Activated T-helper 1 cell treated with anti-CD3 and anti-CD28 coated beads, Interleukin-12 subunit alpha, Interleukin-12 subunit beta, Interleukin-2, Interleukin-4 antibody, amounts not matched to agents 30 ng/mL and 10 ng/mL and 1 ng/mL, durations not matched to agents 14 hours and 24 hours and 36 hours (primary cell): Measurements from ENCODE around the gene CHTF8. TPM values are rescaled to one million over a fixed set of nuclear protein-coding genes. Genes with fewer than 3 reads are reported as not detected.

Experiments used
- DNase-seq: peaks from one replicate; pipeline ENCODE4 v3.0.0; 2021; ENCODE audit warnings: low spot score
- H3K27ac Mint-ChIP-seq: one replicate; pipeline ENCODE4 v1.8.0; 2021; ENCODE audit warnings: mild to moderate bottlenecking, mixed read lengths
- H3K27me3 Mint-ChIP-seq: one replicate; pipeline ENCODE4 v1.8.0; 2022; ENCODE audit warnings: mild to moderate bottlenecking, moderate library complexity, mixed read lengths; ENCODE audit not compliant: insufficient read depth
- H3K36me3 Mint-ChIP-seq: one replicate; pipeline ENCODE4 v1.8.0; 2021; ENCODE audit warnings: low read depth, mixed read lengths
- H3K4me1 Mint-ChIP-seq: one replicate; pipeline ENCODE4 v1.8.0; 2021; ENCODE audit warnings: low read depth, mixed read lengths
- H3K4me3 Mint-ChIP-seq: one replicate; pipeline ENCODE4 v1.8.0; 2021; ENCODE audit warnings: mild to moderate bottlenecking, moderate library complexity, mixed read lengths
- H3K9me3 Mint-ChIP-seq: one replicate; pipeline ENCODE4 v1.8.0; 2021; ENCODE audit warnings: mixed read lengths
- intact Hi-C: fragments of 100-400 bp; cut with micrococcal nuclease; formaldehyde crosslinking; loops from one replicate; pipeline ENCODE4 v1.15.1; 2024
- total RNA-seq: library from RNA; stranded (reverse); gene quantifications from 2 replicates; pipeline ENCODE4 v1.2.3, GENCODE V29; 2022

CHTF8 gene
- total RNA-seq, 1 donor from 2014 or later, result 134 TPM

DNA sequence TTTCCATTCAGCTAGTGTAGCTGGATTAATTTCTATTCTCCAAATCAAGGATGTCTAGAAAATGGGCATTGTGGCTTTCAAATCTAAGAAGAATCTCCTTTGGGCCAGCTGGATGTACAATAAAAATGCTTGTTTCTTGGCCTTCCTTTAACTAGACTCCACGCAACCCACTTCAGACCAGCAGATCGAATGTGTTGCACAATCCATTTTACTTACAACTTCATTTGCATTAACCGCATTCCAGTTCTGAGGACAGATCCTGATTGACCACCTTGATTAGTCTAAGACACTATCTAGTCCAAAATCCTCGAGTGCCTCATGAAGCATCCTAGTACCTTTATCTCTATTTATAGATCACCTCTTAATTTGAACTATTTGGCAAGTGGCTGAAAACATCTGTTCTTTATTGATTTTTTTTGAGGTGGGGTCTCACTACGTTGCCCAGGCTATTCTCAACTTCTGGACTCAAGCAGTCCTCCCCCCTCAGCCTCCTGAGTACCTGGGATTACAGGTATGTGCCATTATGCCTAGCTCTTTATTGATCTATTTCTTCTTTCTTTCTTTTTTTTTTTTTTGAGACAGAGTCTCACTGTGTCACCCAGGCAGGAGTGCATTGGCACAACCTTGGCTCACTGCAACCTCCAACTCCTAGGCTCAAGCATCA is 47.2 kb downstream of the CHTF8 start:
- intact Hi-C loops, result no loop called here
- no peak for DNase-seq
- Mint-ChIP-seq H3K9me3 (no peaks in the 10 kb centered on the region), H3K27me3 (no peaks in the 10 kb centered on the region), H3K4me3 (no peak overlapping the region), H3K36me3 (no peaks in the 10 kb centered on the region), H3K27ac (no peak overlapping the region), H3K4me1 (peaks cover 6% of the 10 kb centered on the region)

DNA sequence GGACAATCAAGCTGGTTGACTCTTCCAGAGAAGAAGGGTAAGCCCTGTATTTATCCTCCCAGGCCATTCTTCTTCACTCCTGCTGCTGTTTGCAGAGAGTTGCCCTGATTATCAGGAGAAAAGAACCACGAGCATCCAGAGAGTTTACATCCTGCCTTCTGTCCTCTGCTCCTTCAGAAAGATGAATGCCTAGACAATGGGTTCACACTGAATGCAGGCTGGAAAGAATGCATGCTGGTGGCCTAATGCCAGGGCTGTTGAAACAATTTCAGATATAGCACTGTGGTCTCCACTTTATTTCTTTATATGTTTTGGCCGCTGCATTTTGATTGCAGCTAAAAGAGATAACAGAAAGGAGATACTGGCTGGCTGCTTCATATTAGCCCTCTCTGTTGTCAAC is 48.1 kb downstream of the CHTF8 start:
- no peak overlapping the region for H3K4me3 Mint-ChIP-seq
- no peak overlapping the region for H3K27ac Mint-ChIP-seq
- H3K27me3 Mint-ChIP-seq, result no peaks in the 10 kb centered on the region
- H3K36me3 Mint-ChIP-seq, result no peaks in the 10 kb centered on the region
- H3K4me1 Mint-ChIP-seq, result peaks cover 6% of the 10 kb centered on the region
- H3K9me3 Mint-ChIP-seq, result no peaks in the 10 kb centered on the region
- intact Hi-C loops, result no loop called here
- DNase-seq, result no peak

DNA sequence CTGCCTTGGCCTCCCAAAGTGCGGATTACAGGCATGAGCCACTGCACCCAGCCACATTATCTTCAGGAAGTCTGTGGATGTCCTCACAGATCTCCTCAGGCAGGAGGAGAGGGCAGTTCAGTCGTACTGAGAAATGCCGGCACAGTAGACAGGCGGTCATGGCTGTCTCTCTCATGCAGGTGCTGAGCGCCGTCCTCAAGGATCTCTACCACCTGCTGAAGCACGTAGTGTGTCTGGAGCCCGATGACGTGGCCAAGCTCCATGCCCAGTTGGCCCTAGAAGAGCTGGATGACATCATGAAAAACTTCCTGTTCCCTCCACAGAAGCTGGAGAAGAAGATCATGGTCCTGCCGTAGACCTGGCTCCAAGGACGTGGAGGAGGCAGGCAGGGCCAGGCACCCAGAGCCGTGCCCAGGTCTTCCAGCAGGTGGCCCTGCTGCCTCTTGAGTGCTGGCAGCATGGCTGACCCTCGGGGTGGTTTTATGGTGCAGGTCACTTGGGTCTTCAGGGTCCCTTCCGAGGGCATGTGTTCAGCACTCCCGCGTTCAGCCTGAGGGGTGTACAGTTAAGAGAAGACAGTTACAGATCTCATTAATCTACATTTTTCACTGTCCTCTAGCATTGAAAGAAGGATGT is 49.0 kb downstream of the CHTF8 start:
- H3K27ac Mint-ChIP-seq, result no peak overlapping the region
- H3K4me3 Mint-ChIP-seq, result no peak overlapping the region
- no peaks in the 10 kb centered on the region for H3K36me3 Mint-ChIP-seq
- H3K9me3 Mint-ChIP-seq, result no peaks in the 10 kb centered on the region
- H3K27me3 Mint-ChIP-seq, result no peaks in the 10 kb centered on the region
- H3K4me1 Mint-ChIP-seq, result no peaks in the 10 kb centered on the region
- DNase-seq, result no peak
- intact Hi-C loops, result no loop called here

DNA sequence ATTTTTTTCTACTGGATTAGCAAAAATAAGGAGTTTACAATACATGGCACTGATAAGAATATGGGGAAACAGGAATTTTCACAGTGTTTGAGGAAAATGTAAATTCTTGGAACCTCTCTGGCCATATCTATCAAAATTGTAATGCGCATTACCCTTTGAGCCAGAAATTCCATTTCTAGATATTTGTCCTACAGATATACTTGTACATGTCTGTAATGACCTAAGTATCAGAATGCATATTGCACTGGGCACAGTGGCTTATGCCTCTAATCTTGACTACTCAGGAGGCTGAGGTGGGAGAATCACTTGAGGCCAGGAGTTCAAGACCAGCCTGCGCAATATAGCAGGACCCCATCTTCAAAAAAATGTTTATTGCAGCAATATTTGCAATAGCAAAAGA is 52.7 kb downstream of the CHTF8 start:
- Mint-ChIP-seq H3K27ac (no peak overlapping the region), H3K36me3 (no peaks in the 10 kb centered on the region), H3K9me3 (no peaks in the 10 kb centered on the region), H3K27me3 (no peaks in the 10 kb centered on the region), H3K4me1 (no peaks in the 10 kb centered on the region), H3K4me3 (no peak overlapping the region)
- intact Hi-C loops, result no loop called here
- DNase-seq, result no peak

DNA sequence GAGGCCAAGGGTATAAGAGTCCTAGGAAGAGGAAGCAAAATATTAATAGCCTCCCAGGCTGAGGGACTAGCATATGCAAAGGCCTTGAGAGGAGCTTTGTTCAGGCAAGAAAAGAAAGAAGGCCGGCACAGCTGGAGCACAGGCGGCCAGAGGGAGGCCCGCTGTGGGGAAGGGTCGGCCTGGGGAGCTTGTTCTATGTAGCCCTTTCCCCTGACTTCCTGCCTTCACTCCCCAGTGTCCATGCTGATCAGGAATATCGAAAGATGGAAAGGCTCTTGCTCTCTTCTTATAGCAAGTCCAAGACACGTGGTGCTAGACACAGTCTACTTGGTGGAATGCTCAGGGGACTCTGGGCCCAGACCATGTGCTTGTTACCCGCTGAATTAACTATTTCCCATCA is 54.3 kb downstream of the CHTF8 start:
- Mint-ChIP-seq H3K9me3 (no peaks in the 10 kb centered on the region), H3K27me3 (no peaks in the 10 kb centered on the region), H3K36me3 (no peaks in the 10 kb centered on the region), H3K4me1 (no peaks in the 10 kb centered on the region), H3K27ac (no peak overlapping the region), H3K4me3 (no peak overlapping the region)
- intact Hi-C loops, result no loop called here
- DNase-seq, result no peak

DNA sequence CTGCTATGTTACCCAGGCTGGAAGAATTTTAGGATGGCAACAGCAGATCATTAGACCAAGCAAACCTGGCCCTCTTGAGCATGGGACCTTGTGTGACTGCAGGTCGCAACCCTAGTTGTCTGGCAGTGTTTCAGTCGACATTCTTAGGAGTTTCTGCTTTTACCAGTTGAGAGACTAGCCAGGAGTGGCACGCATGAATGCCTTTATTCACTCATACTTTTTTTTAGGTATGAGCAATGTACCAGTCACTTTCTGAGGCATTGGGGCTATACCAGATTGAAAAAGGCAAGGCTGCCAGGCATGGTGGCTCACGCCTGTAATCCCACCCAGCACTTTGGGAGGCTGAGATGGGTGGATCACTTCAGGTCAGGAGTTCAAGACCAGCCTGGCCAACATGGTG is 55.1 kb downstream of the CHTF8 start:
- Mint-ChIP-seq H3K27me3 (no peaks in the 10 kb centered on the region), H3K4me3 (no peak overlapping the region), H3K36me3 (no peaks in the 10 kb centered on the region), H3K27ac (no peak overlapping the region), H3K4me1 (no peaks in the 10 kb centered on the region), H3K9me3 (no peaks in the 10 kb centered on the region)
- no peak for DNase-seq
- intact Hi-C loops, result no loop called here

DNA sequence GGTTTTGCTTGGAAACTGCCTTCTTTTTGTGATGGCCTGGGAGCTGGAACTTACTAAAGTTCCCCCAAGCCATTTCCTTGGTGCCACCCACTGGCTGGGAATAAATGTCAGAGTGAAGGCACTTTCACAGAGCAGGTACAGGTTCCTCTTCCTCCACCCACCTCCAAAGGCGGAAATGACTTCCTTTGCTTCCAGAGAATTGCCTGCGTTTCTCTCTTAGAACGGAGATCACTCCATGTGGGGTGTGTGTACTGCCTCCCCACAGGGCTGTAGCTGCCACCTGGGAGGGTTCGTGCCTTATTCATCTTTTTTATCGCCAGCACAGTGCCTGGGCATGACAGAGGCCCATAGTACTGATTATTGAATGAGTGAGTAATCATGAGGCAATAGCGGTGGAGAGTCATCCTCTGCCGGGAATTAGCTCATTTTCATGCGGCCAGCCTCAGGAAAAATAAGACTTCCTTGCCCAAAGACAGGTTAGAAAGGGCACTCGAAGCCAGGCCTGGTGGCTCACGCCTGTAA is 59.1 kb downstream of the CHTF8 start:
- DNase-seq, result no peak
- H3K27ac Mint-ChIP-seq, result no peak overlapping the region
- H3K9me3 Mint-ChIP-seq, result no peaks in the 10 kb centered on the region
- H3K27me3 Mint-ChIP-seq, result no peaks in the 10 kb centered on the region
- H3K4me3 Mint-ChIP-seq, result no peak overlapping the region
- no peaks in the 10 kb centered on the region for H3K36me3 Mint-ChIP-seq
- intact Hi-C loops, result no loop called here
- no peaks in the 10 kb centered on the region for H3K4me1 Mint-ChIP-seq

DNA sequence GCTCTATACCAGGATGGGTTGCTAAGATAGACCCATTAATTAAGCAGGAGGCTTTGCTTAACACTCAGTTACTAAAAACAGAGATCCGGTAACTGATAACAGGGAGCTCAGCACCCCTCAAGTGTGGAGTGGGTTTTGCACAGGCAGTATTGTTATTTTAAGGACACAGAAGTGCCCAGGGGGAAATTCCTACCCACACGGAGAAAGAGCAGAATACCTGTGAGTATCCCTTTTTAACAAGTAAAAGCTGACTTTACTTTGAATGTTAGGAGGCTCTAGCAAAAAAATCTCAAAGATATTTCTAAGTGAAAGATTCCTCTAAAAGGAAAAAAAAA is 59.8 kb downstream of the CHTF8 start:
- intact Hi-C loops, result no loop called here
- H3K27ac Mint-ChIP-seq, result no peak overlapping the region
- H3K27me3 Mint-ChIP-seq, result no peaks in the 10 kb centered on the region
- H3K9me3 Mint-ChIP-seq, result no peaks in the 10 kb centered on the region
- H3K4me1 Mint-ChIP-seq, result no peaks in the 10 kb centered on the region
- no peaks in the 10 kb centered on the region for H3K36me3 Mint-ChIP-seq
- no peak overlapping the region for H3K4me3 Mint-ChIP-seq
- no peak for DNase-seq

DNA sequence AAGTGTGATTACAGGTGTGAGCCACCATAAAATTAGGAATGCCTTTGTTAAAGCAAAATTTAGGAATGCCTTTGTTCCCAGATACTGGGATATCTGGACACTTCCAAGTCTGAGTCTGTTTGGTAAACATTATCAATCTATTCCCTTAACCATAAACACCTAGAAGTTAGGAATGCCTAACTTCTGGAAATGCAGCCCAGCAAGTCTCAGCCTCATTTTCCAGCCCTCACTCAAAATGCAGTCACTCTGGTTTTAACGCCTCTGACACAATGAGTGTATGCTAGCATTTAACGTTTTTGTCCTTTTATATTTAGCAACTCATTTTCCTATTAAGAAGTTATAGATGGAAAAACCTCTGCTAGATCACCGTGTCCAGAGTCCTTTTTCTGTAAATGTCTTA is 61.4 kb downstream of the CHTF8 start:
- no peaks in the 10 kb centered on the region for H3K9me3 Mint-ChIP-seq
- H3K36me3 Mint-ChIP-seq, result no peaks in the 10 kb centered on the region
- no peak overlapping the region for H3K4me3 Mint-ChIP-seq
- intact Hi-C loops, result no loop called here
- DNase-seq, result no peak
- no peaks in the 10 kb centered on the region for H3K4me1 Mint-ChIP-seq
- no peaks in the 10 kb centered on the region for H3K27me3 Mint-ChIP-seq
- no peak overlapping the region for H3K27ac Mint-ChIP-seq

DNA sequence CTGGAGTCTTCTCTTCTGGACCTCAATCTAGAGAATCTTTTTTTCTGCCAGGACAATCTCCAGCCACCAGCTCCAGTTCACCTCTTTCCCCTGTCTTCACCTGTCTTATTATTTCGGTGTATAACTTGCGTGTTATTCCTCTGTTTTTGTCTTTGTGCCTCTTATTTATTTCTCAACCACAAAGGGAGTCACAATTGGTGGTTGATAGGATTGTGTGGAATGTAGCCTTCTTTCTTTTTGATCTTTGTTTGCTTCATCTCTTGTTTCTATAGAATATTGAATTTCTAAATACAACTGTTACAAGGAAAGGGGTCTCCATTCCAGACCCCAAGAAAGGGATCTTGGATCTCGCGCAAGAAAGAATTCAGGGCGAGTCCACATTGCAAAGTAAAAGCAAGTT is 62.9 kb downstream of the CHTF8 start:
- no peaks in the 10 kb centered on the region for H3K36me3 Mint-ChIP-seq
- intact Hi-C loops, result no loop called here

More for the DNA sequence above, 62.9 kb downstream of the CHTF8 start:
- H3K4me3 Mint-ChIP-seq, result no peak overlapping the region
- H3K27me3 Mint-ChIP-seq, result no peaks in the 10 kb centered on the region
- no peaks in the 10 kb centered on the region for H3K4me1 Mint-ChIP-seq
- no peak overlapping the region for H3K27ac Mint-ChIP-seq
- no peak for DNase-seq
- H3K9me3 Mint-ChIP-seq, result no peaks in the 10 kb centered on the region

Other genes with a start within 250 kb of the CHTF8 start
- 0.73 and 0.93 TPM in 2 replicates for gene HAS3, start 26.9 kb downstream of the CHTF8 start, total RNA-seq
- gene UTP4, start 61 bp upstream of the CHTF8 start, total RNA-seq, result 117 and 127 TPM in 2 replicates
- gene SNTB2, start 54.6 kb upstream of the CHTF8 start, total RNA-seq, result 27.9 and 29.4 TPM in 2 replicates
- 37.9 and 42.4 TPM in 2 replicates for gene VPS4A, start 178.8 kb upstream of the CHTF8 start, total RNA-seq
- 17.4 and 21.5 TPM in 2 replicates for gene PDF, start 198.0 kb upstream of the CHTF8 start, total RNA-seq
- gene COG8, start 207.0 kb upstream of the CHTF8 start, total RNA-seq, result 45.3 and 46.5 TPM in 2 replicates
- 80.7 and 85.8 TPM in 2 replicates for gene NIP7, start 207.2 kb upstream of the CHTF8 start, total RNA-seq
- 1.2 and 1.3 TPM in 2 replicates for gene TMED6, start 219.2 kb upstream of the CHTF8 start, total RNA-seq